GM23248 (cell line): ENCODE measurements around the gene LSR.

Source experiments
- EZH2 ChIP-seq: fragments of 200-600 bp; sonication (generic); IDR thresholded peaks from 2 replicates; pipeline ENCODE4 v1.6.1; 2018; ENCODE audit warnings: antibody characterized with exemption, mild to moderate bottlenecking; ENCODE audit not compliant: insufficient read depth, poor library complexity, severe bottlenecking
- EZH2phosphoT487 ChIP-seq: fragments of 200-600 bp; sonication (generic); IDR thresholded peaks from 2 replicates; pipeline ENCODE4 v1.6.1; 2018; ENCODE audit warnings: antibody characterized with exemption, moderate library complexity, mild to moderate bottlenecking, low read depth; ENCODE audit not compliant: insufficient read depth

DNA sequence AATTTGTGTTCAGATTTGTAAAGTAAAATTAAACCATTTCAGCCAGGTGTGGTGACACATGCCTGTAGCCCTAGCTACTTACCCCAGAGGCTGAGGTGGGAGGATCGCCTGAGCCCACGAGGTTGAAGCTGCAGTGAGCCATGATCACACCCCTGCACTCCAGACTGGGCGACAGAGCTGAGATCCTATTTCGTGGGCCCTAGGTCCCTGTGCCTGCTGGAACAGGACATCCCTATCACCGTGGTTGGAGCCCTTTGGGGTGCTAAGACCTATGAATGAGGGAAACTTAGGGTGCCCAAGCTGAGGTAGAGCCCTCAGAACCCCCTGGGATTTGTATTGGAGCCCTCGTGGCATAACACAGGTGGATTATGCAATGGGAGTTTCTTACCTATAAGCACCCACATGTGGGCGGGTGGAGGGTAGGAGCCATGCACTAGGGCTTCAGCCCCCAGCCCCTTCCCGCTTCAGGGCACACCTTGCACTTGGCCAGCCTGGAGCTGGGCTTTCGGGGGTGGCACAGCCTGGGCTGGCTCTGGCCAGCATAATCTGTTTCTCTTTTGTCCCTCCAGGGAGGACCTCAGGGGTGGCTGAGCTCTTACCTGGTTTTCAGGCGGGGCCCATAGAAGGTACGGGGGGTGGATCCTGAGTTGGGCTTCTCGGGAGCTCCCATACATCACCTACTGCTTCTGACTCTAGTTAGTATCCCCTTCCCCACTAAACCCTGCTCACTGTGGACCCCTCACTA, 12.7 kb downstream of the LSR start:
- TF ChIP-seq EZH2: no peak
- TF ChIP-seq EZH2phosphoT487: no peak
